Activated naive CD8-positive, alpha-beta T cell (primary cell): ENCODE data around the gene EPHB4.

Source experiments
- H3K27ac Mint-ChIP-seq: one replicate; pipeline ENCODE4 v1.8.0; 2021; ENCODE audit warnings: mixed read lengths
- H3K27me3 Mint-ChIP-seq: one replicate; pipeline ENCODE4 v1.8.0; 2021; ENCODE audit warnings: mixed read lengths
- H3K36me3 Mint-ChIP-seq: one replicate; pipeline ENCODE4 v1.8.0; 2021; ENCODE audit warnings: mixed read lengths
- H3K4me1 Mint-ChIP-seq: one replicate; pipeline ENCODE4 v1.8.0; 2021; ENCODE audit warnings: low read depth, mixed read lengths
- H3K4me3 Mint-ChIP-seq: one replicate; pipeline ENCODE4 v1.8.0; 2021; ENCODE audit warnings: mild to moderate bottlenecking, mixed read lengths
- H3K9me3 Mint-ChIP-seq: one replicate; pipeline ENCODE4 v1.8.0; 2021; ENCODE audit warnings: low read depth, mixed read lengths

Gene EPHB4

GRCh38 chr7:100827330-100828226 is at the start of gene EPHB4:
TSS of gene EPHB4 (minus strand) at chr7:100827523. CDS start at chr7:100827030, 493 bp downstream.
- peaks cover 21% of the 10 kb centered on the region for H3K4me1 Mint-ChIP-seq
- H3K27ac Mint-ChIP-seq: no peak within 1 kb of the TSS
- H3K36me3 Mint-ChIP-seq: peaks cover 2% of the 10 kb centered on the region
- no peaks in the 10 kb centered on the region for H3K9me3 Mint-ChIP-seq
- H3K4me3 Mint-ChIP-seq: peak within 1 kb of the TSS; percentile 85
- peaks cover 18% of the 10 kb centered on the region for H3K27me3 Mint-ChIP-seq

- Mint-ChIP-seq H3K4me1 (peaks cover 49% of the 10 kb centered on the region), H3K9me3 (no peaks in the 10 kb centered on the region), H3K36me3 (peaks cover 13% of the 10 kb centered on the region), H3K27ac (peak overlapping the region; percentile 96), H3K4me3 (peak overlapping the region; percentile 97), H3K27me3 (no peaks in the 10 kb centered on the region)
Measured at GRCh38 chr7:100875356-100875751, 48.0 kb upstream of the EPHB4 start.

DNA sequence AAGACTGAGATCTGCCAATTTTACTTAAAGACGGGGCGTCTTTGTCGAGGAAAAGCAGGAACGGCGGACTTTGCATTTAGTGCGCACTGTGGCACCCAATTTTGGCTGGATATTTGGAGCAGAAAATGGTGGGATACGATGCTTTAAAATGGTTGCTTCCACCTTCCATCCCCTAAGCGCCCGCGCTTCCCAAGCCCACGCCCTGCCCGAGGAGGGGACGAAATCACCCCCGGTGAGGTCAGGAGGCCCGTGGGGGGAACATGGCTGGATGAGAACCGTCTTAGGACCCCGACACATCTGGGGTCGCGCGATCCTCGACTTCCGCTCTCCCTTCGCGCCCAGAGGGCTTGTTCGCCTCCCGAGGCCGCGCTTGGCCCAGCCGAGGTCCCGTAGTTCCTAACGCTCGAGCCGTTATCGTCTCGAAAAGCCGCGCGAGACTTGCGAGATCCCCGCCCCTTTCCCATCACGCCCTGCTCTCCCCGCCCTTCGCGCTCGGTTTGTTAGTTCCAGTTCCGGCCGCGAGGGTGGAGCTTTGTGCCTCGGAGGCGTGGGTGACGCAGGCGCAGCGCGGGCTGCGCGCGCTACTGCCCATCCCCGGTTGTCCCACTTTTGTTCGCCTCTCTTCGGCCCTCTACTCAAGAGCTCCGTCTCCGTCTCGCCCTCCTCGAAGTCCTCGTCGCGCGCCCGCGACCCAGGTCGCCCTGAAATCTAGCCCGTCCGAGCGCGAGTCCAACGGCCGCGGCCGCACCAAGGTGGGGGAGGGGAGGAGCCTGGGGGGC is 47.4 kb upstream of the EPHB4 start, which contains the start of gene SRRT:
Gene SRRT (plus strand): TSS at position 527 of the 779 bp plus-strand sequence. CDS start 488 bp downstream, outside the sequence.
- Mint-ChIP-seq H3K4me1 (peaks cover 46% of the 10 kb centered on the region), H3K4me3 (peak within 1 kb of the TSS; percentile 97), H3K36me3 (peaks cover 13% of the 10 kb centered on the region), H3K27me3 (no peaks in the 10 kb centered on the region), H3K9me3 (no peaks in the 10 kb centered on the region), H3K27ac (peak within 1 kb of the TSS; percentile 96)

- Mint-ChIP-seq H3K4me3 (peak overlapping the region; percentile 97), H3K27ac (peak overlapping the region; percentile 96), H3K4me1 (peaks cover 41% of the 10 kb centered on the region), H3K27me3 (no peaks in the 10 kb centered on the region), H3K36me3 (peaks cover 13% of the 10 kb centered on the region), H3K9me3 (no peaks in the 10 kb centered on the region)
Measured at GRCh38 chr7:100874300-100874576, 46.9 kb upstream of the EPHB4 start.

- peaks cover 13% of the 10 kb centered on the region for H3K36me3 Mint-ChIP-seq
- peaks cover 36% of the 10 kb centered on the region for H3K4me1 Mint-ChIP-seq
- H3K4me3 Mint-ChIP-seq: peak overlapping the region; percentile 97
- H3K9me3 Mint-ChIP-seq: no peaks in the 10 kb centered on the region
- peak overlapping the region; percentile 96 for H3K27ac Mint-ChIP-seq
- H3K27me3 Mint-ChIP-seq: no peaks in the 10 kb centered on the region
Measured at GRCh38 chr7:100873599-100874299, 46.4 kb upstream of the EPHB4 start.

DNA sequence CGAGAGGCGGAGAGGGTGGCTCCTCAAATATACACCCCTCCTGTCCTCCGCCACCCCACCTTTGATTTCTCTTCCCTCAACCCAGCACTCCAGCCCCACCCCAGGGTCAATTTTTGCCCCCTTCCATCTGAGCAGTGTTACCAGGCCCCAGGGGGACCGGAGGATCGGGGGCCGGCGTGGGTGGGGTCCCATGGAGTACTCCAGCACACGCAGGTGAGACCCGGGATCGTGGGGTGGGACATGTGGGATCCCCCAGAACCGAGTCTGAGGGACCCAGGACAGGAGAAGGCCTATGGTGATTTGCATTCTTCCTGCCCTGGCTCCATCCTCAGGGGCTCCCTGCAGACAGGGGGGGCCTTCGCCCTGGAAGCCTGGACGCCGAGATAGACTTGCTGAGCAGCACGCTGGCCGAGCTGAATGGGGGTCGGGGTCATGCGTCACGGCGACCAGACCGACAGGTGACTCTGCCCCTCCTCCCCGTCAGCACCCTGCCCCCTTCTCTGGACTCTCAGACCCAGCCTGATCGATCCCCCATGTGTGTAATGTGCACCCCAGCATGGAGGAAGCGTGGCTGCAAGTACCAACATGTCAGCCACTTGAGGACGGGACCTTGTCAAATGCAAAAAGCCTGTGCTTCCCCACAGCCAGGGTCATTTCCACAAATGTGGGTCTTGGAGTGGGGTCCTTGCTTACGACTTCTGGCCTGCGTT is 40.6 kb upstream of the EPHB4 start:
- Mint-ChIP-seq H3K9me3 (no peaks in the 10 kb centered on the region), H3K27me3 (no peaks in the 10 kb centered on the region), H3K27ac (peak overlapping the region; percentile 78), H3K4me3 (peak overlapping the region; percentile 78), H3K36me3 (peaks cover 9% of the 10 kb centered on the region), H3K4me1 (peaks cover 12% of the 10 kb centered on the region)

- Mint-ChIP-seq H3K4me1 (peaks cover 12% of the 10 kb centered on the region), H3K4me3 (peak within 1 kb of the TSS; percentile 93), H3K27ac (peak within 1 kb of the TSS; percentile 95), H3K9me3 (no peaks in the 10 kb centered on the region), H3K36me3 (peaks cover 5% of the 10 kb centered on the region), H3K27me3 (no peaks in the 10 kb centered on the region)
Measured at GRCh38 chr7:100867040-100867775, 39.9 kb upstream of the EPHB4 start, which contains the start of gene TRIP6. TSS of gene TRIP6 (plus strand) at chr7:100867387. CDS start at chr7:100867498, 111 bp downstream.

DNA sequence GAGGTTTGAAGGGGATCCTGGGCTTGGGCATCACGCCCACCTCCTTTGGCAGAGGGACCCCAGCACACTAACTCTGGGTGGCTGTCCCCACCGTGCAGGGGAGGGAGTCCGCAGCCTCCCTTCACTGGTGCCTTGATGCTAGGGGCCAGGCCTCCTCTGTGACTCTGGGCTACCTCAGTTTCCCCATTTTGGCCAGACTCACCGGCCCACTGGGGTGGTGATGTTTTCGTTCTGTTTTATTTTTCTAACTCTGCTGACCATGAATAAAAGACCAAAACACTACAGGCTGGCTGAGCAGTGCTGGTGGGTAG is 39.4 kb upstream of the EPHB4 start:
- Mint-ChIP-seq H3K36me3 (peaks cover 5% of the 10 kb centered on the region), H3K9me3 (no peaks in the 10 kb centered on the region), H3K27me3 (no peaks in the 10 kb centered on the region), H3K27ac (peak overlapping the region; percentile 95), H3K4me1 (peaks cover 12% of the 10 kb centered on the region), H3K4me3 (peak overlapping the region; percentile 93)

DNA sequence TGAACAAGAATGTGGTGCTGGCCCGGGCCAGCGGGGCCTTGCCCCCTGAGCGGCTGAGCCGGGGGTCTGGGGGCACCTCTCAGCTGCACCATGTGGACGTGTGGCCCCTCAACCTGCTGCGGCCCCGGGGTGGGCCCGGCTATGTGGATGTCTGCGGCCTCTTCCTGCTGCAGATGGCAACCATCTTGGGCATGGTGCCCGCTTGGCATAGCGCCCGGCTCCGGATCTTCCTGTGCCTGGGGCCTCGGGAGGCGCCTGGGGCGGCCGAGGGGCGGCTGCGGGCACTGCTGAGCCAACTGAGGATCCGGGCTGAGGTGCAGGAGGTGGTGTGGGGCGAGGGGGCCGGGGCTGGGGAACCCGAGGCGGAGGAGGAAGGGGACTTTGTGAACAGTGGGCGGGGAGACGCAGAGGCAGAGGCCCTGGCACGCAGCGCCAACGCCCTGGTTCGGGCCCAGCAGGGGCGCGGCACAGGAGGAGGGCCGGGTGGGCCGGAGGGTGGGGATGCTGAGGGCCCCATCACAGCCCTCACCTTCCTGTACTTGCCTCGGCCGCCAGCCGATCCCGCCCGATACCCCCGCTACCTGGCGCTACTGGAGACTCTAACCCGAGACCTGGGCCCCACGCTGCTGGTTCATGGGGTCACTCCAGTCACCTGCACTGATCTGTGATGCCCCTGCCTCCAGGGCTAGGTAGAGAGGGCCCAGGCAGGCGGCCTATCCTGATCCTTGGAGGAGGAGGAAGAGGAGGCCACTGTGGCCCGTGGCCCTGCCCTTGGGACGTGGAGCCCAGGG is 38.8 kb upstream of the EPHB4 start:
- Mint-ChIP-seq H3K27me3 (no peaks in the 10 kb centered on the region), H3K9me3 (no peaks in the 10 kb centered on the region), H3K4me1 (peaks cover 12% of the 10 kb centered on the region), H3K36me3 (peaks cover 3% of the 10 kb centered on the region), H3K27ac (peak overlapping the region; percentile 95), H3K4me3 (peak overlapping the region; percentile 93)

DNA sequence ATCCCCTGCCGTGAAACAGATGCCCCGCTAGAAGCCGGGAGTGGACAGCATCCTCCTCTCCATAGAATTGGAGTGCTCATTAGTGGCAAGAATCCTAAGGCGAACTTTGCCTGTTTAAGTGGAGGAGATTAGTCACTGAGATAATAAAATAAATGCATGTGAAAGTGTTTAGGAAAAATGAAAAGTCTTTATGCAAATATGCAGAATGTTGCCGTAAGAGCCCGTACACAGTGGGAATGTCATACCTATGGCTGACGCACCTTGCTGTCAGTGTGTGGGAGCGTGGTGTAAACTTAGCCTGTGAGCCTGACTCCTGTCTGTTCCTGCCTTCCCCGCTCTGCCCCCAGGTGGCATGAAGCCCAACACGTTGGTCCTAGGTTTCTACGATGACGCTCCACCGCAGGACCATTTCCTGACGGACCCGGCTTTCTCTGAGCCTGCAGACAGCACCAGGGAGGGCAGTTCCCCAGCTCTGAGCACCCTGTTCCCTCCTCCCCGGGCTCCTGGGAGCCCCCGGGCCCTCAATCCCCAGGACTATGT is 38.1 kb upstream of the EPHB4 start:
- Mint-ChIP-seq H3K27me3 (no peaks in the 10 kb centered on the region), H3K4me3 (peak overlapping the region; percentile 49), H3K9me3 (no peaks in the 10 kb centered on the region), H3K36me3 (peaks cover 3% of the 10 kb centered on the region), H3K4me1 (peaks cover 12% of the 10 kb centered on the region), H3K27ac (peak overlapping the region; percentile 54)

DNA sequence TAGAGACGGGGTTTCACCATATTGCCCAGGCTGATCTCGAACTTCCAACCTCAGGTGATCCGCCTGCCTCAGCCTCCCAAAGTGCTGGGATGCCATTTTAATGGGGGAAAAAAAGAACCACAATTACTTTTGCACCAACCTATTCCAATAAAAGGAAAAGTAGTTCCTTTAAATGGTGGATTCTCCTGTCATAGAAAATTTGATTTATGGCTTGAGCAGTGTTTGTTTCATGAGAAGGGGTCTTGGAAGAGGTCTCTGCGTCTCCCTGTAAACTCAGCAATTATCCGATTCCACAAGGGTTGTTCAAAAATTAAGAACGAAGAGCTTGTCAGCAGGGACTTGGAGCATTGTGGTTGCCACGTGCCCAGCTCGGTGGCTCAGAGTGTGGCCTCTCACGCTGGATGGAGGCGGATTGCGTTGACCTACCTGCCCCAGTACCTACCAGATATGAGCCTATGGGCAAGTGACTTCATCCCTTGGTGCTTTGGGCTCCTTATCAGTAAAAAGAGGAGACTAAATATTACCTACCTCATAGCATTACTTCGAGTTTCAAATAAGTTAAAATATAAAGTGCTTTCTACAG is 37.0 kb upstream of the EPHB4 start:
- Mint-ChIP-seq H3K4me3 (no peak overlapping the region), H3K36me3 (peaks cover 7% of the 10 kb centered on the region)

DNA sequence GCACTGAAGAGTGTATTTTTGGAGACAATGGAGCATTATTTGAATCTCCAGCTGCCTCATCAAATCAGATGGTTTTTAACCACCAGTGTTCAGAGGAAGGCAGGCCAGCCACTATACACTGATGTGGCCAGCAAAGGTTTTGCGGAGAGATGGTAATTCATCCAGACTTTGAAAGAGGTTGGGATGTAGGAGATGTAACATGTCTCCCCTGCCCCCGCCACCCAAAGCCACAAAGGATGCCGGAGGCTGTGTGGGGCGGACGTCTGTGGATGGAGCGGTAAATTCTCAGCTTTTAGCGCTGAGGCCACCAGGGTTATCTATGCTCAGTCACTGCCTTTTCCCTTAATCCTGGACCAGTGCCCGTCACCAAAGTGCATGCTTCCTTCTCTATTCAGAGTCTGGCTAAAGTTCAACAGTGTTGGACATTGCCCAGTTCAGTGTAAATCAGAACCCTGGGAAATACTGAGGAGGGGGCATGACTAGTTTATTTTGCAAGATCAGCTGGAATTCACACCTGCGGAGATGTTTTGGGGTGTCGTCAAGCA is 36.2 kb upstream of the EPHB4 start:
- no peak overlapping the region for H3K27ac Mint-ChIP-seq
- peaks cover 7% of the 10 kb centered on the region for H3K36me3 Mint-ChIP-seq
- H3K4me1 Mint-ChIP-seq: peaks cover 12% of the 10 kb centered on the region
- no peaks in the 10 kb centered on the region for H3K27me3 Mint-ChIP-seq
- no peaks in the 10 kb centered on the region for H3K9me3 Mint-ChIP-seq
- H3K4me3 Mint-ChIP-seq: no peak overlapping the region

More for the DNA sequence above, 37.0 kb upstream of the EPHB4 start:
- Mint-ChIP-seq H3K9me3 (no peaks in the 10 kb centered on the region), H3K4me1 (peaks cover 12% of the 10 kb centered on the region), H3K27me3 (no peaks in the 10 kb centered on the region), H3K27ac (peak overlapping the region; percentile 22)
